GM23338 (cell line): ENCODE data around the gene DHX29.

Experiments
- CTCF ChIP-seq, 2 experiments: fragments of 200-600 bp in 1 of 2; sonication (generic) in 1 of 2; conservative IDR thresholded peaks; 2 replicates each; pipeline versions ENCODE4 v1.5.1 to v1.6.1; 2016 to 2017; ENCODE audit warnings: antibody characterized with exemption in 2 of 2, low read depth in 2 of 2, mild to moderate bottlenecking in 2 of 2, moderate library complexity in 1 of 2
- EZH2phosphoT487 ChIP-seq: fragments of 200-600 bp; sonication (generic); IDR thresholded peaks from one replicate; pipeline ENCODE4 v1.8.1; 2018; ENCODE audit warnings: antibody characterized with exemption; ENCODE audit not compliant: unreplicated experiment

- TF ChIP-seq CTCF (conservative IDR thresholded peaks at IDR 0.05; ENCODE audit: low read depth in 2 of 2): no peak
- TF ChIP-seq EZH2phosphoT487: no peak
These were observed 16.5 kb upstream of the DHX29 start for GRCh38 chr5:55324006-55324405.
